HG03460 (cell line): ENCODE data around the gene PAPPA2.
"Not testable (repeated sequence)": the region's sequence is repeated elsewhere in the genome, so short reads cannot be mapped to it uniquely, and the experiment has no call there.

Experiments
- ATAC-seq: cut with Tn5 transposase; IDR thresholded peaks from one replicate; pipeline ENCODE4 v1.9.1; 2021; ENCODE audit not compliant: unreplicated experiment

PAPPA2 gene

DNA sequence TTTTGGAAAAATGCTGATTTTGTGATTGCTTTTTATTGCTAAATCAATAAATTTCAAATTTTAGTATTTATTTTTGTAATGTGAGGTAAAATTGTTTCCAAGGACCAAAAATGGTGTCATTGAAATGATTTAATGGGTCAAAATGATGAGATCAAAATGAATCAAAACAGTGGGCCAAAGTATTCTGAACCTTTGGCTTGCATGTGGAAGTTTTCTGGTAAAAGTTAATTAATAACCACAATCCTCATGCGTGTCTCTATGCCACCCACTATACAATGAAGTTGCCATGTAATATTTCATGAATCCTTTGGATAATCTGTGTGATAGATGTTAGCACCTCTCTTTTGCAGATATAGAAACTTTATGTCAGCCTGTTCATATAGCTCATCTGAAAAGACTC is 83.8 kb downstream of the PAPPA2 start:
- no peak for ATAC-seq

DNA sequence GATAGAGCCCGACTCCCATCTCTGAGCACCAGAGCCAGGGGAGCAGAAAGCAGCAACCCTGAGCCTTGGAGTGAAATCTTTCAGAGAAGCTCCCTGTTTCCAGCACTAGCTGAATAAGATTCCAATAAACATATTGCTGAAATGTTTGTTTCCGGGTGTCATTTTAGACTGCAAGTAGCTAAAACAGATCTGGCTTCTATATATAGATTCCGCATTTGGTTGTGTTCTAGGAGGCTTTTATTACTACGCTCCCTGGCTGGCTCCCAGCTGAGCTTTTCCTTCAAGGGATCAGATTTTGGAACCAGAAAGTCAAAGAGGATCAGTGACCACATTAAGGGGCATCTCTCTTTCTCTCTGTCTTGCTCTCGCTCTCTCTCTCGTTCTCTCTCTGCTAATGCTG is 88.2 kb downstream of the PAPPA2 start:
- no peak for ATAC-seq

DNA sequence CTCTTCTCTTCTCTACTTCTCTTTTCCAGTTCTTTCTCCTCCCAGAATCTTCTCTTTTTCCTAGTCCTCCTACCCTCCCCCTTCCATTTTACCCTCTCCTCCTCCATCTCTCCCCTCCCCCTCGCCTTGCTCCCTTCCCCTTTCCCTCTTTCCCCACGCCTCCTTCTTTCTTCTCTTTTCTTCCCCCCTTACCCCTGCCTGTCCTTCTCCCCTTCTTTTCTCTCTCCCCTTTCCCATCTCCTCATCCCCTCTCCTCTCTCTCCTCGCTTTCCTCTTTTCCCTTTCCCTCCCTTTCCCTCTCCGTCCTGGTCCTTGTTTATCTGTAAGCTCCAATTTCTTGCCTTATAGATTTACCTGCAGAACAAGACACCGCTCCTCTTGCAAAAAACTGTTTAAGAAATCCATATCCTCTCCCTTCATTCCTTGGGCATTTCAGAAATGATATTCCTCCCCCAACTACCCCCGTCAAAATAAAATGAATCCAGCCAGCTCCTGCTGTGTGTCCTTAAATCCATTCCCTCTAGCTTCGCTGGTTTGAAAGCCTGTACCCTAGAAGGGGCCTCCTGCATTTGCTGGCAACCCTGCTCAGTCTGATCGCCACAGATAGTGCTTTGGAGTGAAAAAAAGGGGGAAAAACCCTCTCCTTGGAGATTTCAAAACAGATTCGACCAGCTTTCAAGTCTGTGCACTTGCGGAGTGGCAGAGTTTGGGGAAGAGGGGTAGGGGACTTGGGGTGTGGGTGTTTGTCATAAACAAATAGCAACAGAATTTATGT is 89.4 kb downstream of the PAPPA2 start:
- ATAC-seq = no peak

DNA sequence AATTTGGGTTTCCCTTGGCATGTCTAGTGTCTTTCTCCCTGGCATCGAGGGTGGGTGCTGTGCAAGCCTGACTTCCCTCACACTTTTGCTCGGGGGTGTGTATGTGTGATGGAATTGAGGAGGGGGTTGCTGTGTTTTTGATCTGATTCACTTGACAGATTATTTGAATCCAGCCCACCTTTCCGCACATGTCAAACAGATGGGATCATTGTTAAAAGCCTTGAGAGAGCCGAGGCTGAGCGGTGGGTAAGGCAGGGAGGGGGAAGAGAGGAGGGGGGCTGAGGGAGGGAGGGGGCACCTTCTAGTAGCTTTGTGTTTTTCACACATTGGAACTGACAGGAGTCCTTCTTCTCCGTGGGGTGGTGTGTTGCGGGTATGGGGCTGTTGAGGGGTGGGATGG is 90.0 kb downstream of the PAPPA2 start:
- no peak for ATAC-seq

DNA sequence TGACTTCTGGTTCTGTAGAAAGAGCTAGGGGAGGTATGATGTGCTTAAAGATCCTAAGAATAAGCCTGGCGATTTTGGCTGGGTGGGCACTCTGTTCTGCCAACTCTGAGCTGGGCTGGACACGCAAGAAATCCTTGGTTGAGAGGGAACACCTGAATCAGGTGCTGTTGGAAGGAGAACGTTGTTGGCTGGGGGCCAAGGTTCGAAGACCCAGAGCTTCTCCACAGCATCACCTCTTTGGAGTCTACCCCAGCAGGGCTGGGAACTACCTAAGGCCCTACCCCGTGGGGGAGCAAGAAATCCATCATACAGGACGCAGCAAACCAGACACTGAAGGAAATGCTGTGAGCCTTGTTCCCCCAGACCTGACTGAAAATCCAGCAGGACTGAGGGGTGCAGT is 93.3 kb downstream of the PAPPA2 start:
- no peak for ATAC-seq

DNA sequence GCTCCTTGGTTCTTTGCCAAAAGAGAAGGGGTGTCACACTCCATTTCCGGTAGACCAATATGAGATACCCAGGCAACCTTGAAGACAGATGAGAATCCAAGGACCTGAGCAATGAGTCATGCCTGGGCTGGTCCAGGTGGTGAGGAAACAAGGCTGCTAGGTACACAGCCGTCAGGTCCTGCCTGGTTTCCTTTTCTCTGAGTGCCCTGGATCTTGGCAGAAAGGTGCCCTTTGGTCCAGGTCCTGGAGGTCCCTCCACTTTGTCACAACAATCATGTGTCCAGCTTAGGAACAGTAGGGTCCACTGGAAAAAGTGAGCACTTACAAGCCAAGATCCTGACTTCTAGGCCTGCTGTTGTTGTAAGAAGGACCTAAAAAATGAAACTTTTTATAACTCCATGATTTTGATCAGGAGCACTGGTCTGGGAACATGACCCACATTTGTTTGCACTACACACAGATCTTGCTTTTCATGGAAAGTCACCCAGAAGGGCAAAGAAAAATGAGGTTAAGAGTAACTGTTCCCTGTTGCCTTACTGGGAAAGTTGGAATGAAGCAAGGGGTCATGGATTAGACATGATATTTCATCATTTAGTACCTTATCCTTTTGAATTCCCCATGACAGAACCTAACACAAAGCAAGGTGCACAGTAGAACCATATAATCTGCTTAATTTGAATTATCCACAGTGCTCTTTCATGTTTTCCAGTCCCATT is 94.7 kb downstream of the PAPPA2 start:
- no peak for ATAC-seq

DNA sequence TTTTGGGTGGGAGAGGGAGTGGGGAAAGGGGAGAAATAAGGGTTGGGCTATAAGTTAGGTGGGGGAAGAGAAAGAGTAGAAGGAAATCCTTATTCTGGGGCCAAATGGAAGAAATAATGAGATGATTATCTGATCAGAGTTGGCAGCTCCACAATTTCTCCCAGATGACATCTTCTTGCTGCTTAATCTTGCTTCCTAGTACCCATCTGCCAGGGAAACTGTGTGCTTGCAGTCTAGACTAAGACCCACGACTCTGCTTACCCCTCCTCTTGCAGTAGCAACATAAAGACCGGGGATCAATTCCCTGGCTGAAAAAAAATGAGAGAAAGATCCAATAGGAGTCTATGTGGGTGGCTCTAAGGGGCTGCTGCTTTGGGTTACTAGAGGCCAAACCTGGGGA is 95.6 kb downstream of the PAPPA2 start:
- no peak for ATAC-seq

DNA sequence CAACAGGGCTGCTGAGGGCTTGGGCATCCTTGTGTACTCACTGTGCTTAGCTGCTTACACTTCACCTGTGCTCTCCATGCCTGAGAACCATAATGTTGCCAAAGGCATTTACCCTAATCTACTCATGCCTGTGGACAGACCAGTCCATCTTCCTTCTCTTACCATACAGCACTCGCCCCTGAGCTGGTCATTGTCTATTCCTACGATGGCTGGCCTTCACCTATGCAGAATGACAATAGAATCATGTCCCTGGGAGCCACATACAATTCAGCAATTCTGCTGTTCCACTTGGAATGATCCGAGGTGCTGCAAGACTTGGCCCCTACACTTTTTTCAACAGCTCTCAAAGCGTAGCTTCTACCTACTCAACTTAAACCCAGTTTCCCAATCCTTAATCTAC is 96.5 kb downstream of the PAPPA2 start:
- peak; percentile 9 for ATAC-seq

DNA sequence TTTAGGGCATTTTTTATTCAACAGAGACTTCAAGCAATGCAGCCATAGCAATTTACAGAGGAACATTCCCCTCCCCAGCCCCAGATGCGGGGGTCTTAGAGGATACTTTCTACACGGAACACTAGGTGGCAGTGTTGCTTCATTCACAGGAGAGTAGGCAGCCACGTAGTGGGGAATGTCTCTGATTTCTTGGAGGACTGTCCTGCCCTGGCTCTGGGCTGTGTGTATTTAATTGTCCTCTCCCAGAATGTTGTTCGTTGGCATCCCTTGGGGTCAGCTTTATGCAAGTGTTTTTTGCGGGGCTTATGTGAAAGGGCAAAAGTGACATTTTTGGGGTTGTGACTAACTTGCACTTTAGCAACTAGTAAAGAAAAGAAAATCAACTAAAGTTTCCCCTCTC is 96.9 kb downstream of the PAPPA2 start:
- peak; percentile 73 for ATAC-seq

DNA sequence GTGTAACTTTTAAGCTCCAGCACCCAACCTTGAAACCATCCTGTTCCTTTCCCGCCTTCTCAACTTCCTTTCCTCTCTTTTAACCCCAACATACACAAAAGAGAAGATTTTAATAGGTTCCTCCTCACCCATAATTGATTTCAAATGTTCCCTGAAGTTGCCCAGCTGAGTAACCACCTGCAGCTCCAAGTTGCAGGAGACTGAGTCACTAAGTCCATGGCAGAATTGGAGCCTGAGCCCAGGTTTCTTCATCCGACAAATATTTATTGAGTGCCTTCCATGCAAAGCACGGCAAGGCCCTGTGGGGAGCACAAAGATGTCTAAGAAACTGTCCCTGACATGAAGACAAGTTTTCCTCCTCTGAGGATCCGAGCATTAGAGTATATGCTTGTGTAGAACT is 97.7 kb downstream of the PAPPA2 start:
- ATAC-seq = no peak

DNA sequence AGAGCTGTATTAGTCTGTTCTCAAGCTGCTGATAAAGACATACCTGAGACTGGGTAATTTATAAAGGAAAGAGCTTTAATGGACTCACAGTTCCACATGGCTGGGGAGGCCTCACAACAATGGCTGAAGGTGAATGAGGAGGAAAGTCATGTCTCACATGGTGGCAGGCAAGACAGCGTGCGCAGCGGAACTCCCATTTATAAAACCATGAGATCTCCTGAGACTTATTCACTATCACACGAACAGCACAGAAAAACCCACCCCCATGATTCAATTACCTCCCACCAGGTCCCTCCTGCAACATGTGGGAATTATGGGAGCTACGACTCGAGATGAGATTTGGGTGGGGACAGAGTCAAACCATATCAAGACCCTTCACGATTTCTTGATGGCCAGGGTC is 98.8 kb downstream of the PAPPA2 start:
- ATAC-seq = not testable (repeated sequence)

DNA sequence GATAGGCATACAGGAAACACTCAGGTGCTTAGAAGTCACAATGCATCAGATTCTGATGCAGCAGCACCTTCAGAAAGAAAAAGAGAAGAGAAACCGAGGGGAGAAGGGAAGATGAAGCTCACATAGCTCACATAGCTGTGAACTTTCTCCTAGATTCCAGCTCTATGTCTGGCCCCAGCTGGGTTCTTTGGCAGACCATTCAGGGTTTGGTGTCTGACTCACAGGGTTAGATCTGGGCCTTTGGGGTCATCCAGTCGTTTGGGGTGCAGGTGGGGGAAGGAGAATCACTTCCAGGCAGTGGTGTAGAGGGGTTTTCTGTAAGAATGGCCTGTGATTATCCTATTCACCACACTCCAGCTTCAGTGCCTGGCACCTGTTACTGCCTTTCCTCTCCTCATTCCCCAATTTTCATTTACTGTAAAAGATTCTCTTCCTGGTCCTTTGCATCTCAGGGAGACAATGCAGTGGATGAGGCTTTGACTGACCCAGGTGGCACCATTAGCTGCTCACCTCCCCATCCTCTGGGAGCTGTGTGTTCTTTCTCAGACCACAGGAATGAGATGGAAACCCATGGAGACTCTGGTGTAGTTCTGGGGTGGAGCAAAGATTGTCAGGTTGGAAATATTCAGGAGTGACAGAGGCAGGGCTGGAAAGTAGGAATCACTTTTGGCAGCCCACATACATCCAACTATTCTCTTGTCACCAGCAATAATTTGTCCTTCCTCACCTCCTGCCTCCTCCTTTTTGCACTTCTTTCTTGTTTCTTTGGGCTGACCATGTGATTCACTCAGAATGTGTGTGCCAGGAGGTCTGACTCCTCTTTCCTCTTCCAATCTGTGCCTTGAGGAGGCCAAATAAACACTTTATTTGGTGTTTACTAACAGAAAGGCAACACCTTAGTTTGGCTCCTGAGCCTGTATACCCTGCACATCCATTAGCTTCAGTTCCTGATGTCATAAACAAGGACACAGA is 103.3 kb downstream of the PAPPA2 start:
- no peak for ATAC-seq

DNA sequence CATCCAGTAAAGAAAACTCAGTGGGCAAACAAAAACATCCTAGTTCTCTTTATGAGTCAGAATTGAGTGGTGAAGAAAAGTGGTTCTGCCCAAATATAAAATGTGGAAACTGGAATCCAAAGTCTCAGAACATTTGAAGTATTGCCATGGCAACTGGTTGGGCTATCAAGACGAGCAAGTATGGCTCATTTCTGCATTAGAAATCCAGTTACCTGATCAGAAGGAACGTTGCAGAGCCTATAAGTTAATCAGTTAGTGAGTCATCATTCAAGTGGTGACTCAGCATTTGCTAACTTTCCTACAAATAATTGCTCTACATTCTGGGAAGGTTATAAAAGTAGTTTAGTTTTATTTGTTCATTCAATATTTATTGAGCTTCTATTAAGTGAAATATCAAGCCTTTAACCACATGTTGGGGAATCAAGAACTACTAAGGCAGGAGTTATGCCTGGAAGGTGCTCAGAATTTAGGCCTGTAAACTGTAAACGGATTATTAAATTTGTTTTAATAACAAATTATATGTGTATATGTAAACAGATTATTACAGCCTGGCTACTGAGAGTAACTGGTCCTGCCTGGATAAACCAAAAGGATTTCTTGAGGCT is 104.3 kb downstream of the PAPPA2 start:
- no peak for ATAC-seq

DNA sequence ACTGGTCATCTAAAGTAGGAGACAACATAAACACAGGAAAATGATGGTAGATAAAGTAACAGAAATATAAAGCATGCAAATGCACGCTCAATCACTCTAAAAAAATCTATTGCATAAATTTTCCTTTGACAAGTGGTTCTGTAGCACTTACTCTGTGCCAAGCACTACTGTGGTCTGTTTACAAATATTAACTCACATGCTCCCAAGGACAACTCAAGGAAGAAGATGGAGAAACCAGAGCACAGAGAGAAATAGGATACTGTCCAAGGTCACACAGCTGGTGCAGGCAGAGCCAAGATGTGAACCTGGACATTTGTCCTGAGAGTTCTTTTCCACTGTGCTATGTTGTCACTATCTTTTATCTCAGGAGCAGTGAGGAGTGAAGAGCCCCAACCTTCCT is 105.2 kb downstream of the PAPPA2 start:
- ATAC-seq = no peak

DNA sequence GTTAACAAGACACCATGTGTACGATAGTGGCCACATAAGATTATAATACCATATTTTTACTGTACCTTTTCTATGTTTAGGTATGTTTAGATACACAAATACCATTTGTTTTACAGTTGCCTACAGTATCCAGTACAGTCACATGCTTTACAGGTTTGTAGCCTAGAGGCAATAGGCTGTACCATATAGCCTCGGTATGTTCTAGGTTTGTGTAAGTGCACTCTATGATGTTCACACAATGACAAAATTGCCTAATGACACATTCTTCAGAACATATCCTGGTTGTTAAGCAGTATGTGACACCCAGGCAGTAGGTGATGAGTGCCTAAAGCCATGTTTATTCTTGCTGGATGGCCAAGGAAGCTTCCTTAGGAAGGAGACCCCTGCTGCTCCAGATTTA is 111.8 kb downstream of the PAPPA2 start:
- ATAC-seq = no peak

DNA sequence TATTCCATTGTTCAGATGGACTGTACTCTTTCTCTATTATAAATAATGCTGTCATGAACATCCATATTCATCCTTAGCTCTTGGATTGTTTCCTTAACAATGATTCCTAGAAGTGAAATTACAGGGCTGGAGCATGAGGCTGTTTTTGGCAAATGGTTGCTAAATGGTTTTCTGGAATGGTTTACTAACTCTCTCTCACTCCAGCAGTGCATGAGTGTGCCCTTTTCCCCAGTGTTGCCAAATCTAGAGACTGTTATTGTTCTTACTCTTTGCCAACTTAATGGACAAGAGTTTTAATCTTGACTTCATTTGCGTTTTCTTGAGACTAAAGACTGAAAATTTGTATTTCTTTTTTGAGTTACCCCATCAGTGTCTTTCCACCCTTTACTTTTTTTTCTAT is 113.0 kb downstream of the PAPPA2 start:
- ATAC-seq = no peak

DNA sequence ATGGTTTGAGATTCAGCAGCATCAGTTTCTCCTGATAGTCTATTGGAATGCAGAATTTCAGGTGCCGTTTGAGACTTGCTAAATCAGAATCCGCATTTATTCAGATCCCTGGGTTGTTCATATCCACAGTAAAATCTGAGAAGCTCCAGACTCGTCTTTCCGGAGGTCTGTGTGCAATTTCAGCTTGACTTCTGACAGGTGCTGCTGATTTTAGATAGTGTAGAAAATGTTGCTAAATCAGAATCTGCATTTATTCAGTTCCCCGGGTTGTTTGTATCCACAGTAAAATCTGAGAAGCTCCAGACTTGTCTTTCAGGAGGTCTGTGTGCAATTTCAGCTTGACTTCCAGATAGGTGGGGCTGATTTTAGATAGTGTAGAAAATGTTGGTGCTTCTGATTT is 113.7 kb downstream of the PAPPA2 start:
- ATAC-seq = no peak

DNA sequence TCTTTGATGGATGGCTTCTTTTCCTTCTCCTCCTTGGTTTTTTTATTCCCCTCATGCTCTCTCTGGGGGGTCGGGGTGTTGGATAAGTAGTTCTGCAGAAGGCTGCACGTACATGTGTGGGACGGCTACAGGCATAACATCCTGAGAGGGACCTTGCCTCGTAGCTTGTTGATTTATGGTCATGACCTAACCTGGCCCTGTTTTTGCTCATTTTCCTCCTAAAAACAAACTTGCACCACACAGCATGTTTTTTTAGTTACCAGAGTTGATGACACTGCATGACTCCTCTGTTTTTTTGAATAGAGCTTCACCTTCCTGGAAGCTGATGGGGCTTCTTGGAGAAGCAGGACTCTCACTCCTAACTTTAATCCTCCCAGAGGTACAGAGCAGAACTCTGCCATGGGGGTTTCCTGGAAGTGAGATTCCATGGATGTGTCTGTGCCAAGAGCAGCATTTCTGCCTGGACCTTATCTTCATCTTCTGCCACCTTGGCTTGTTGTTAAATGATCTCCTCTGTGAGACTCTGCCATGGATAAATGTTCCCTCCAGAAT is 114.7 kb downstream of the PAPPA2 start:
- ATAC-seq = no peak

DNA sequence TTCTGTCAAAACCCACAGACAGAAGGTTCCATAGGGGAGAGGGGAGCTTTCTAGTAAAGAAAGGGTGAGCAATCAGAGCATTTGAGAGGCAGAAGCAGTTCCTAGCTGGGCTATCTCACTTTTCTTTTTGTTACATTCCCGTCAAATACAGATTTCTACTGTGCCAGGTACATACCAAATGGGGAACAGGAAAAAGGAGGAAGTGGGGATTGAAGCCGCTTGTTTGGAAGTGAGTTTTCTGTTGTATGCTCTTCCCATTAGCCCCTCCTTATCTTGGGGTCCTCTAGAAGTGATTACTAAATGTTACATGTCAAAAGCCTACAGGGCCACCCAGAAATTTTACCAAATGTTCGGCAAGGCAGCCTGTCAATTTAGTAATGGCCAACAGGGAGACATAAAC is 116.1 kb downstream of the PAPPA2 start:
- no peak for ATAC-seq

DNA sequence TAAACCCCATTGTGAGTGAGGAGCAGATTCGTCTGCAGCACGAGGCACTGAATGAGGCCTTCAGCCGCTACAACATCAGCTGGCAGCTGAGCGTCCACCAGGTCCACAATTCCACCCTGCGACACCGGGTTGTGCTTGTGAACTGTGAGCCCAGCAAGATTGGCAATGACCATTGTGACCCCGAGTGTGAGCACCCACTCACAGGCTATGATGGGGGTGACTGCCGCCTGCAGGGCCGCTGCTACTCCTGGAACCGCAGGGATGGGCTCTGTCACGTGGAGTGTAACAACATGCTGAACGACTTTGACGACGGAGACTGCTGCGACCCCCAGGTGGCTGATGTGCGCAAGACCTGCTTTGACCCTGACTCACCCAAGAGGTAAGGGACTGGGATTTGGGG is 132.2 kb downstream of the PAPPA2 start:
- ATAC-seq = no peak

DNA sequence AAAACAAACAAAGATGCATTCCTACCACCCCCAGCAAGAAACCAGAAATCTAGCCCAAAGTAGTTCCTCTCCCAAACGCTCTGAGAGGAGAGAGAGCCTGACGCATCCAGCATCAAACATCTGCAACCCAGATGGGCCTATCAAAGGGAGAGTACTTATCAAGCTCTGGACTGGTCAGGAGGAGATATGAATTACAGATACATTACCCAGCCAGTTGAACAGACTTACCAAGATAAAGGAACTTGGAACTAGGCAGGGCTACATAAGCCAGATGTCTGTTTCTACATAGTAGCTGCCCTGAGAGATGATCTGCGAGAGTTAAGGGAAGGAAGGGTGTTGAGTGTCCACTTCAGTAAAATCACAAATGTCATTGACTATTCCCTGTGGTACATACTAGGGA is 138.4 kb downstream of the PAPPA2 start:
- no peak for ATAC-seq
